HL-60 (cell line): ENCODE measurements around the gene GFOD1.

Experiments used
- DNase-seq, 2 experiments: peaks; one replicate each; pipeline ENCODE4 v3.0.0-alpha.2; 2010 to 2020; ENCODE audit warnings: low read depth in 1 of 2, low spot score in 1 of 2
- H3K27ac ChIP-seq: fragments of 250-450 bp; sonication (Bioruptor Pico); replicated peaks from 2 replicates; pipeline ENCODE4 v1.5.1; 2020; ENCODE audit warnings: mild to moderate bottlenecking, moderate library complexity
- H3K27me3 ChIP-seq: fragments of 250-450 bp; sonication (Bioruptor Pico); 2 replicates; pipeline ENCODE4 v1.5.1; 2021; ENCODE audit warnings: mild to moderate bottlenecking, moderate library complexity; ENCODE audit not compliant: insufficient read depth, poor library complexity, severe bottlenecking
- H3K4me3 ChIP-seq: replicated peaks from 2 replicates; pipeline ENCODE4 v1.5.1; 2011; ENCODE audit warnings: mild to moderate bottlenecking, control low read depth, low read length; ENCODE audit not compliant: insufficient read depth
- GABPA ChIP-seq: IDR thresholded peaks from 2 replicates; pipeline ENCODE4 v1.6.1; 2012; ENCODE audit warnings: low read depth
- POLR2AphosphoS5 ChIP-seq: IDR thresholded peaks from 2 replicates; pipeline ENCODE4 v1.6.1; 2012; ENCODE audit warnings: low read depth
- SPI1 ChIP-seq: IDR thresholded peaks from 2 replicates; pipeline ENCODE4 v1.6.1; 2012; ENCODE audit warnings: low read depth, mild to moderate bottlenecking, borderline replicate concordance
- TF ChIP-seq, protein P1 (sequence below): IDR thresholded peaks from 2 replicates; pipeline ENCODE4 v1.6.1; 2012; ENCODE audit warnings: low read depth; ENCODE audit not compliant: insufficient replicate concordance
- TF ChIP-seq, protein P2 (sequence below): IDR thresholded peaks from one replicate; pipeline ENCODE4 v1.5.1; 2011; ENCODE audit warnings: low read length, control low read depth, inconsistent platforms; ENCODE audit not compliant: insufficient read depth

Gene GFOD1

DNA sequence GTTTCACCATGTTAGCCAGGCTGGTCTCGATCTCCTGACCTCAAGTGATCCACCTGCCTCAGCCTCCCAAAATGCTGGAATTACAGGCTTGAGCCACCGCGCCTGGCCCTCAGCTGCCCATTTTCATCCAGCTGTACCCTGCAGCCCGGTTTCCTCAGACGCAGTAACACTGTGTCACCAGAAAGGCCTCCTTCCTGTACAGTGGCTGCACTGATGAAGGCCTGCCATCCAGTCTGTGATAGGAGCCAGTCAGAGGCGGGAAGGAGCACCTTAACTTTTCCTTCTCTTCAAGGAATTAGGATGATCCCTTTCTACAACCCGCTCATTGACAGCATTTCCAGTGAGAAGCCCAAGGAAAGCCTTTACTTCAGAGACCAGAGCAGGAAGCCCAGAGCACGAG lies 75.9 kb downstream of the GFOD1 start:
- no peaks in the 10 kb centered on the region for H3K27me3 ChIP-seq
- TF ChIP-seq SPI1 (no peak), GABPA (no peak), POLR2AphosphoS5 (no peak)
- TF ChIP-seq, protein P1, sequence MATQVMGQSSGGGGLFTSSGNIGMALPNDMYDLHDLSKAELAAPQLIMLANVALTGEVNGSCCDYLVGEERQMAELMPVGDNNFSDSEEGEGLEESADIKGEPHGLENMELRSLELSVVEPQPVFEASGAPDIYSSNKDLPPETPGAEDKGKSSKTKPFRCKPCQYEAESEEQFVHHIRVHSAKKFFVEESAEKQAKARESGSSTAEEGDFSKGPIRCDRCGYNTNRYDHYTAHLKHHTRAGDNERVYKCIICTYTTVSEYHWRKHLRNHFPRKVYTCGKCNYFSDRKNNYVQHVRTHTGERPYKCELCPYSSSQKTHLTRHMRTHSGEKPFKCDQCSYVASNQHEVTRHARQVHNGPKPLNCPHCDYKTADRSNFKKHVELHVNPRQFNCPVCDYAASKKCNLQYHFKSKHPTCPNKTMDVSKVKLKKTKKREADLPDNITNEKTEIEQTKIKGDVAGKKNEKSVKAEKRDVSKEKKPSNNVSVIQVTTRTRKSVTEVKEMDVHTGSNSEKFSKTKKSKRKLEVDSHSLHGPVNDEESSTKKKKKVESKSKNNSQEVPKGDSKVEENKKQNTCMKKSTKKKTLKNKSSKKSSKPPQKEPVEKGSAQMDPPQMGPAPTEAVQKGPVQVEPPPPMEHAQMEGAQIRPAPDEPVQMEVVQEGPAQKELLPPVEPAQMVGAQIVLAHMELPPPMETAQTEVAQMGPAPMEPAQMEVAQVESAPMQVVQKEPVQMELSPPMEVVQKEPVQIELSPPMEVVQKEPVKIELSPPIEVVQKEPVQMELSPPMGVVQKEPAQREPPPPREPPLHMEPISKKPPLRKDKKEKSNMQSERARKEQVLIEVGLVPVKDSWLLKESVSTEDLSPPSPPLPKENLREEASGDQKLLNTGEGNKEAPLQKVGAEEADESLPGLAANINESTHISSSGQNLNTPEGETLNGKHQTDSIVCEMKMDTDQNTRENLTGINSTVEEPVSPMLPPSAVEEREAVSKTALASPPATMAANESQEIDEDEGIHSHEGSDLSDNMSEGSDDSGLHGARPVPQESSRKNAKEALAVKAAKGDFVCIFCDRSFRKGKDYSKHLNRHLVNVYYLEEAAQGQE = no peak
- TF ChIP-seq, protein P2, sequence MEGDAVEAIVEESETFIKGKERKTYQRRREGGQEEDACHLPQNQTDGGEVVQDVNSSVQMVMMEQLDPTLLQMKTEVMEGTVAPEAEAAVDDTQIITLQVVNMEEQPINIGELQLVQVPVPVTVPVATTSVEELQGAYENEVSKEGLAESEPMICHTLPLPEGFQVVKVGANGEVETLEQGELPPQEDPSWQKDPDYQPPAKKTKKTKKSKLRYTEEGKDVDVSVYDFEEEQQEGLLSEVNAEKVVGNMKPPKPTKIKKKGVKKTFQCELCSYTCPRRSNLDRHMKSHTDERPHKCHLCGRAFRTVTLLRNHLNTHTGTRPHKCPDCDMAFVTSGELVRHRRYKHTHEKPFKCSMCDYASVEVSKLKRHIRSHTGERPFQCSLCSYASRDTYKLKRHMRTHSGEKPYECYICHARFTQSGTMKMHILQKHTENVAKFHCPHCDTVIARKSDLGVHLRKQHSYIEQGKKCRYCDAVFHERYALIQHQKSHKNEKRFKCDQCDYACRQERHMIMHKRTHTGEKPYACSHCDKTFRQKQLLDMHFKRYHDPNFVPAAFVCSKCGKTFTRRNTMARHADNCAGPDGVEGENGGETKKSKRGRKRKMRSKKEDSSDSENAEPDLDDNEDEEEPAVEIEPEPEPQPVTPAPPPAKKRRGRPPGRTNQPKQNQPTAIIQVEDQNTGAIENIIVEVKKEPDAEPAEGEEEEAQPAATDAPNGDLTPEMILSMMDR = no peak
- DNase-seq = no peak
- no peak overlapping the region for H3K4me3 ChIP-seq
- H3K27ac ChIP-seq = peak overlapping the region; percentile 26

DNA sequence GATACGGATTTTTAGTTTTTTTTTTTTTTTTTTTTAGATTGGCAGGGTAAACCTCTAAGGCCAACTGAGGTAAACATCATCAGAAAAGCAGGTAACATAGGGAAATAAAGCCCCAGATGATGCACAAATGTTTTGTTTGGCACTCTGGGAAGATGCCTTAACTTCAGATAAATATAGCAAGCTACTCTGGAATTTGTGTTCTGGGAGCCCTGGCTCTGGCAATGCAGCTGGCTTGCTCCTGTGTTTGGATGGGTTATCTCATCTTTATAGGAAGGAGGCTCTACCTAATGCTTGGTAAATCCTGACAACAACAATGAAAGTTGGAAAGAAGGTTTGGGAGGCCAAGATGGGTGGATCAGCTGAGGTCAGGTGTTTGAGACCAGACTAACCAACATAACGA lies 77.4 kb downstream of the GFOD1 start:
- no peak overlapping the region for H3K4me3 ChIP-seq
- TF ChIP-seq POLR2AphosphoS5 (no peak), GABPA (no peak), SPI1 (no peak)
- TF ChIP-seq, protein P2 = no peak
- TF ChIP-seq, protein P1 = no peak
- H3K27ac ChIP-seq = peak overlapping the region; percentile 26; the same call in 1 of the 2 replicates
- DNase-seq = no peak
- no peaks in the 10 kb centered on the region for H3K27me3 ChIP-seq

- H3K4me3 ChIP-seq = no peak overlapping the region
- H3K27me3 ChIP-seq = no peaks in the 10 kb centered on the region
- peak overlapping the region; percentile 88 for H3K27ac ChIP-seq
- TF ChIP-seq, protein P2 = no peak
- peak; percentile 31; the same call in 1 of the 2 replicates for TF ChIP-seq GABPA
- peak; percentile 49; the same call in 1 of the 2 replicates for TF ChIP-seq SPI1
- TF ChIP-seq, protein P1 = peak; percentile 58
- TF ChIP-seq POLR2AphosphoS5 = peak; percentile 91
- peak; percentile 95 to 96 for DNase-seq
These were observed 79.4 kb downstream of the GFOD1 start for GRCh38 chr6:13407709-13408695.
